HEK293 (cell line): Measurements from ENCODE around the gene CCDC34.

ENCODE experiments used
- CTCF ChIA-PET: fragments of 350-600 bp; formaldehyde crosslinking; extraction: SDS; loops from one replicate; lab custom pipeline; 2021; ENCODE audit warnings: antibody characterized with exemption; lab: Yijun Ruan, JAX
- POLR2A ChIA-PET: fragments of 300-600 bp; formaldehyde crosslinking; extraction: SDS; loops from one replicate; lab custom pipeline; 2020; ENCODE audit warnings: antibody characterized with exemption, inconsistent platforms; lab: Yijun Ruan, JAX
- H3K27ac ChIP-seq: fragments of 200-500 bp; sonication (Bioruptor generic); 2 replicates; pipeline ENCODE4 v1.5.1; 2014; ENCODE audit warnings: low read depth, low read length, control low read depth, inconsistent platforms; ENCODE audit errors: extremely low read depth
- H3K36me3 ChIP-seq, 2 experiments: fragments of 200-500 bp in 1 of 2; sonication (Bioruptor generic) in 1 of 2; 1 replicate in 1 of 2; 2 replicates in 1 of 2; pipeline ENCODE4 v1.5.1; 2014 to 2017; ENCODE audit warnings: inconsistent platforms in 2 of 2, low read length in 2 of 2; ENCODE audit not compliant: control insufficient read depth in 2 of 2, insufficient read depth in 1 of 2
- H3K4me1 ChIP-seq: fragments of 200-500 bp; sonication (Bioruptor generic); 2 replicates; pipeline ENCODE4 v1.5.1; 2014; ENCODE audit warnings: mild to moderate bottlenecking, low read length, inconsistent platforms; ENCODE audit not compliant: control insufficient read depth, insufficient read depth
- H3K4me3 ChIP-seq: 2 replicates; pipeline ENCODE4 v1.5.1; 2011; ENCODE audit warnings: low read depth, mild to moderate bottlenecking, control low read depth, low read length, moderate library complexity
- H3K9me3 ChIP-seq: fragments of 200-500 bp; sonication (Bioruptor generic); 2 replicates; pipeline ENCODE4 v1.5.1; 2014; ENCODE audit warnings: low read depth, low read length, inconsistent platforms; ENCODE audit not compliant: control insufficient read depth, insufficient read depth
- ATF2 ChIP-seq: fragments of 450-650 bp; formaldehyde crosslinking; IDR thresholded peaks from 2 replicates; pipeline ENCODE4 v1.5.1; 2016; ENCODE audit warnings: missing biosample characterization, missing genetic modification characterization, low read depth
- FEZF1 ChIP-seq: fragments of 450-650 bp; formaldehyde crosslinking; IDR thresholded peaks from 2 replicates; pipeline ENCODE4 v1.5.1; 2016; ENCODE audit warnings: missing biosample characterization, missing genetic modification characterization
- IKZF3 ChIP-seq: fragments of 450-650 bp; IDR thresholded peaks from 2 replicates; pipeline ENCODE4 v1.5.0; 2018; ENCODE audit warnings: missing biosample characterization, mild to moderate bottlenecking, missing genetic modification characterization, moderate library complexity
- SCRT2 ChIP-seq: fragments of 450-650 bp; formaldehyde crosslinking; IDR thresholded peaks from 2 replicates; pipeline ENCODE4 v1.5.1; 2016; ENCODE audit warnings: missing biosample characterization, missing genetic modification characterization
- SP7 ChIP-seq: fragments of 450-650 bp; formaldehyde crosslinking; IDR thresholded peaks from 2 replicates; pipeline ENCODE4 v1.5.1; 2016; ENCODE audit warnings: missing biosample characterization, missing genetic modification characterization
- ZBTB10 ChIP-seq: fragments of 450-650 bp; formaldehyde crosslinking; IDR thresholded peaks from 2 replicates; pipeline ENCODE4 v1.5.1; 2016; ENCODE audit warnings: missing biosample characterization, missing genetic modification characterization
- ZFP3 ChIP-seq: fragments of 450-650 bp; formaldehyde crosslinking; IDR thresholded peaks from 2 replicates; pipeline ENCODE4 v1.5.1; 2016; ENCODE audit warnings: low read depth, missing biosample characterization, missing genetic modification characterization
- ZNF10 ChIP-seq: fragments of 450-650 bp; formaldehyde crosslinking; IDR thresholded peaks from 2 replicates; pipeline ENCODE4 v1.5.1; 2017; ENCODE audit warnings: missing biosample characterization, missing genetic modification characterization
- ZNF155 ChIP-seq: fragments of 450-650 bp; formaldehyde crosslinking; IDR thresholded peaks from 2 replicates; pipeline ENCODE4 v1.5.1; 2016; ENCODE audit warnings: missing biosample characterization, missing genetic modification characterization
- ZNF157 ChIP-seq: fragments of 450-650 bp; formaldehyde crosslinking; IDR thresholded peaks from 2 replicates; pipeline ENCODE4 v1.5.1; 2016; ENCODE audit warnings: missing biosample characterization, missing genetic modification characterization
- ZNF2 ChIP-seq: fragments of 450-650 bp; formaldehyde crosslinking; IDR thresholded peaks from 2 replicates; pipeline ENCODE4 v1.5.1; 2016; ENCODE audit warnings: missing biosample characterization, missing genetic modification characterization
- ZNF221 ChIP-seq: fragments of 450-650 bp; formaldehyde crosslinking; IDR thresholded peaks from 2 replicates; pipeline ENCODE4 v1.5.1; 2017; ENCODE audit warnings: missing biosample characterization, missing genetic modification characterization, borderline replicate concordance
- ZNF223 ChIP-seq: fragments of 450-650 bp; formaldehyde crosslinking; IDR thresholded peaks from 2 replicates; pipeline ENCODE4 v1.5.1; 2016; ENCODE audit warnings: missing biosample characterization, missing genetic modification characterization
- ZNF248 ChIP-seq: fragments of 450-650 bp; formaldehyde crosslinking; IDR thresholded peaks from 2 replicates; pipeline ENCODE4 v1.5.1; 2017; ENCODE audit warnings: missing biosample characterization, missing genetic modification characterization
- ZNF488 ChIP-seq: fragments of 450-650 bp; formaldehyde crosslinking; IDR thresholded peaks from 2 replicates; pipeline ENCODE4 v1.5.1; 2016; ENCODE audit warnings: missing biosample characterization, missing genetic modification characterization
- ZNF558 ChIP-seq: fragments of 450-650 bp; formaldehyde crosslinking; IDR thresholded peaks from 2 replicates; pipeline ENCODE4 v1.5.1; 2016; ENCODE audit warnings: missing biosample characterization, missing genetic modification characterization
- ZNF560 ChIP-seq: fragments of 450-650 bp; formaldehyde crosslinking; IDR thresholded peaks from 2 replicates; pipeline ENCODE4 v1.5.1; 2017; ENCODE audit warnings: missing biosample characterization, missing genetic modification characterization, borderline replicate concordance
- ZNF585B ChIP-seq: fragments of 450-650 bp; formaldehyde crosslinking; IDR thresholded peaks from 2 replicates; pipeline ENCODE4 v1.5.1; 2016; ENCODE audit warnings: missing biosample characterization, missing genetic modification characterization
- ZNF639 ChIP-seq: fragments of 450-650 bp; formaldehyde crosslinking; IDR thresholded peaks from 2 replicates; pipeline ENCODE4 v1.5.1; 2016; ENCODE audit warnings: missing biosample characterization, missing genetic modification characterization
- ZXDB ChIP-seq: fragments of 450-650 bp; formaldehyde crosslinking; IDR thresholded peaks from 2 replicates; pipeline ENCODE4 v1.5.1; 2016; ENCODE audit warnings: missing biosample characterization, missing genetic modification characterization
- TF ChIP-seq, protein P1 (sequence below): fragments of 450-650 bp; formaldehyde crosslinking; IDR thresholded peaks from 2 replicates; pipeline ENCODE4 v1.5.1; 2017; ENCODE audit warnings: missing biosample characterization, missing genetic modification characterization

Gene CCDC34

DNA sequence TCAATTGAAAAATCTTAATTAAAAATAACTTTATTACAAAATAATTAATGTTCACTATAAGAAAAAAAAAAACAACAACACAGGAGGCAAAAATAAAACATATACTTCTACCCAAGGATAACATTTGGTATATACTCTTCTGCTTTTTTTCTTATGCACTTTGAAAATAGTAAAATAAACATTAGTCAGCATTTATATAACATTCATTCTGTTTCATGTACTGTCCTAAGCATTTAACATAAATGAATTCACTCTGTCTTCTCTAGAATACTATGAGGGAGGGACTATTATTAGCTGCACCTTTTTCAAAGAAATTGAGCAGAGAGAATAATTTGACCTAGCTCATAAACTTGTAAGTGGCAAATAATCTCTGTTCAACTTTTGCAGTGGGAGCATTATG is 48.3 kb upstream of the CCDC34 start (continued):
- TF ChIP-seq ATF2 (tag by site-specific recombination) (no peak), ZNF639 (tag by site-specific recombination) (no peak), SP7 (tag by site-specific recombination) (no peak), FEZF1 (tag by site-specific recombination) (no peak), ZNF2 (no peak)

DNA sequence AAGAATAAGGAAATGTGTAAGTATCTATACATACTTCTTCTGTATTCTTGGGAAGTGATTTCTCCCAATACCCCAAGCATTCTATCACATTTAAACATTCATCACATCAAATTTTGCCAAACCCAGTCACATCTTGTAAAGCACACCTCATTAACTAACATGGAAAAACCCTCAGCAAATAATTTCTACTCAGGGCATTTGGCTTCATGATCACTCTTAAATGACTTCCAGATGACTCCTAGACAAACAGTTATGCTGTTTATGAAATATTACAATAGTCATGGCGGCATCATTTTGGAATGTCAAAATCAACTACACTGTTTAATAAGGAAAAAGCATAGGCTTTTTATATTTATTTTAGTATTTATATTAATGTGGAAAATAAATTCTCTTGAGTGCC is 47.3 kb upstream of the CCDC34 start:
- H3K36me3 ChIP-seq, result peaks cover 0 to 3% of the 10 kb centered on the region in 2 experiments; a peak in 1 of 3 replicates
- H3K4me3 ChIP-seq, result no peak overlapping the region
- peaks cover 1% of the 10 kb centered on the region for H3K4me1 ChIP-seq
- CTCF ChIA-PET, result interaction anchor here (0.5 kb wide), 1 partner anchor 133 kb away, joined by 3 read pairs; no protein-coding TSS in a partner anchor
- no peaks in the 10 kb centered on the region for H3K9me3 ChIP-seq
- no peak for TF ChIP-seq ZNF585B (tag by site-specific recombination)
- TF ChIP-seq ZFP3 (tag by site-specific recombination), result no peak
- TF ChIP-seq ZNF157 (tag by site-specific recombination), result no peak
- TF ChIP-seq ZNF558, result no peak
- TF ChIP-seq ZBTB10 (tag by site-specific recombination), result no peak
- POLR2A ChIA-PET, result no interaction called here
- H3K27ac ChIP-seq, result no peak overlapping the region

GRCh38 chr11:27409742-27410141 is 46.7 kb upstream of the CCDC34 start:
- no peaks in the 10 kb centered on the region for H3K9me3 ChIP-seq
- ChIA-PET CTCF (interaction anchor here (0.5 kb wide), 1 partner anchor 133 kb away, joined by 3 read pairs; no protein-coding TSS in a partner anchor), POLR2A (no interaction called here)
- no peak overlapping the region for H3K27ac ChIP-seq
- H3K4me1 ChIP-seq, result no peaks in the 10 kb centered on the region
- H3K4me3 ChIP-seq, result no peak overlapping the region
- TF ChIP-seq IKZF3 (no peak), SCRT2 (peak; percentile 72)
- TF ChIP-seq, all 188 proteins: peak for 1
- peaks cover 0 to 3% of the 10 kb centered on the region in 2 experiments; a peak in 1 of 3 replicates for H3K36me3 ChIP-seq

DNA sequence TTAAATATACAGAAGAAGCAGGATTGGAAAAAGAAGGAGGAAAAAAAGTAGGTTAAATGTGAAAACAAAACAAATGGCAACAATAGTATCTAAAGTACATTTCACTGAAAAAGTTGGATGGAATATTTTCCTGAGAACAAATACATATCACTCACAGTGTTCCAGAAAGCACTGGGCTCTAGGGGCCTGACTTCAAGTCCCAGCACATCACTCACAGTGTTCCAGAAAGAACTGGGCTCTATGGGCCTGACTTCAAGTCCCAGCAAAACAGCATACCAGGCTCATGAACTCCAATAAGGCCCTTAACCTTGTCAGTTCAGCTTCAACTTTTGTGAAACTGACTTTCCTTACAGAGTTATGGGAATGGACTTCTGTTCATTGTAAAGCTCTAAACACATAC is 46.0 kb upstream of the CCDC34 start:
- POLR2A ChIA-PET, result no interaction called here
- TF ChIP-seq, protein P1, sequence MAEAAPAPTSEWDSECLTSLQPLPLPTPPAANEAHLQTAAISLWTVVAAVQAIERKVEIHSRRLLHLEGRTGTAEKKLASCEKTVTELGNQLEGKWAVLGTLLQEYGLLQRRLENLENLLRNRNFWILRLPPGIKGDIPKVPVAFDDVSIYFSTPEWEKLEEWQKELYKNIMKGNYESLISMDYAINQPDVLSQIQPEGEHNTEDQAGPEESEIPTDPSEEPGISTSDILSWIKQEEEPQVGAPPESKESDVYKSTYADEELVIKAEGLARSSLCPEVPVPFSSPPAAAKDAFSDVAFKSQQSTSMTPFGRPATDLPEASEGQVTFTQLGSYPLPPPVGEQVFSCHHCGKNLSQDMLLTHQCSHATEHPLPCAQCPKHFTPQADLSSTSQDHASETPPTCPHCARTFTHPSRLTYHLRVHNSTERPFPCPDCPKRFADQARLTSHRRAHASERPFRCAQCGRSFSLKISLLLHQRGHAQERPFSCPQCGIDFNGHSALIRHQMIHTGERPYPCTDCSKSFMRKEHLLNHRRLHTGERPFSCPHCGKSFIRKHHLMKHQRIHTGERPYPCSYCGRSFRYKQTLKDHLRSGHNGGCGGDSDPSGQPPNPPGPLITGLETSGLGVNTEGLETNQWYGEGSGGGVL, result no peak
- TF ChIP-seq ZNF223 (tag by site-specific recombination) (no peak), ZNF155 (tag by site-specific recombination) (no peak), ZNF221 (no peak), SP7 (tag by site-specific recombination) (no peak), ZNF10 (tag by site-specific recombination) (no peak), ZNF488 (tag by site-specific recombination) (no peak), ZNF560 (tag by site-specific recombination) (no peak), ZNF248 (tag by site-specific recombination) (no peak), ZXDB (no peak)

More for the DNA sequence above, 46.0 kb upstream of the CCDC34 start:
- H3K27ac ChIP-seq, result no peak overlapping the region
- CTCF ChIA-PET, result interaction anchor here (0.6 kb wide), 1 partner anchor 1289 kb away, joined by 4 read pairs; no protein-coding TSS in a partner anchor
- H3K9me3 ChIP-seq, result no peaks in the 10 kb centered on the region
- no peaks in the 10 kb centered on the region for H3K4me1 ChIP-seq
- no peak overlapping the region for H3K4me3 ChIP-seq
- peaks cover 0 to 3% of the 10 kb centered on the region in 2 experiments; a peak in 1 of 3 replicates for H3K36me3 ChIP-seq
